ENCODE data around the gene FAM3C. TPM values are rescaled to one million over a fixed set of nuclear protein-coding genes. Genes with fewer than 3 reads are reported as not detected.

Gene FAM3C, protein sequence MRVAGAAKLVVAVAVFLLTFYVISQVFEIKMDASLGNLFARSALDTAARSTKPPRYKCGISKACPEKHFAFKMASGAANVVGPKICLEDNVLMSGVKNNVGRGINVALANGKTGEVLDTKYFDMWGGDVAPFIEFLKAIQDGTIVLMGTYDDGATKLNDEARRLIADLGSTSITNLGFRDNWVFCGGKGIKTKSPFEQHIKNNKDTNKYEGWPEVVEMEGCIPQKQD
- total RNA-seq = 50.0 and 50.2 TPM in 2 replicates

DNA sequence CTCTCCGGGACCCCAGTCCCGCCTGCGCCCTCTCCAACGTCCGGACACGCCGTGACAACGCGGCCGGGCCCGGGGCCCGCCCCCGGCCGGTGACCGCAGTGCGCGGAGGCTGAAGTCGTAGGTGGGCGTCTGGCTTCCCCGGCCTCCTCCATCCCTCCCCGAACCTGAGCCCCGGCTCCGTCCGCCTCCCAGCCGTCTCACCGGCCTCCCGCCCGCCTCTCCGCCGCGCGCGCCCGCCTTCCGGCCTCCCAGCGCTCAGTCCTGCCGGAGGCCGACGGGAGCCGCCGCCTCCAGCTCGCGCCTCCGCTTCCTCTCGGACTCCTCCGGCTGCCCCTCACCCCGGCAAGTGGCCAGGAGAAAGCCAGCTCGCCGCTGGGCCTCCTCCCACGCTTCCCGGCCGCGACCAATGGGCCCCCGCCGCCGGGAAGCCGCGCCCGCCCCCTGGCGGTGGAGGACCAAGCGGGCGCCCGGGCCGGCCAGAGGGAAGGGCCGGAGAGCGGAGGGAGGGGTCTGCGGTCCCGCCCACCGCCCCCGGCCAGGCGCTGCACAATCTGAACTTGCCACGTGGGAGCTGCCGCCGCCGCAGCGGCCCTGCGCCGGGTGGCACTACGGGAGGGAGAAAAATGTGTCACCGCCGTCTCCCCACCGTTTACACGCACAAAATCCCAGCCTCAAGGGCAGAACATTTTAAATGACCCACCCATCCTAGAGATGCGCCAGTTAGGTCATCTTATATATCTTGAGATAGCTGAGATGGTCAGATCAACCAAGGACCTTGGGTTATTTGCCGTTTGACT lies at the start of gene FAM3C:
FAM3C (minus strand) TSS at position 348 of the 797 bp plus-strand sequence. CDS start 13,339 bp downstream, outside the sequence.

DNA sequence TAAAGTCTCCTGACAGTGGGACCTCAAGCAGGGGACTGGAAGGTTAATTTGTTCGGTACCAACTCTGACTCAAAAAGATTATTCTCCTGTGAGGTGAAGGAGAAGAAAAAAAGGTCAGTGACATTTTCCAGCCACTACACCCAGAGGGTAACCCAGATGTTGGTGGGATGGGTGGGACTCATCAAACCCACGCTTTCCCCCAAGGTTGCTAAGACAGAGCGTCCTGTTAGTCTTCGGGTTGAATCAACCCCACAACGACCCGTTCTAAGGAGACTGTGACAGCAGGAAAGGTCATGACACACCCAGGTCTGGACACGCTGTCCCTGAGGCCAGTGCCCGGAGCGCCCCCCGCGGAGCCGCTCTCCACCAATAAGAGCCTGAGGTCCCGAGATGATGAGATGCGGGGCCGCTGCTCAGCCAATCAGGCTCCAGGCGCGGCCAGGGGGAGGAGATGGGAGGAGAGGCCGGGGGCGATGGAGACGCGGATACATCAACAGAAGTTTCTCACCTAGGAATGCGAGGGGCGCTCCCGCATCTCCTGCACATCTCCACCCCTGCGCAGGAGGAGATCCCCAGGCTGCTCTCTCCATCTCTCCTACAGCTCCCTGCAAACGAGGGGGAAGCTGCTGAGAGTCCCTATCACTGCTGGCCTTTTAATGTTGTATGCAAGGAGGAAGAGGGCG lies 67.5 kb downstream of the FAM3C start, which contains the start of gene WNT16:
WNT16 (plus strand) TSS at position 493 of the 683 bp plus-strand sequence. CDS start 293 bp downstream, outside the sequence.

Other genes starting within 250 kb of the FAM3C start
- under 0.01 and 0.87 TPM in 2 replicates for gene WNT16, start 67.3 kb downstream of the FAM3C start, total RNA-seq